HCT116 (cell line): ENCODE results near the gene ERN1. TPM values are rescaled to one million over a fixed set of nuclear protein-coding genes. Genes with fewer than 3 reads are reported as not detected.
A peak's percentile ranks its signal among the peaks of the same experiment; 100 is the strongest.

ENCODE experiments used
- CBX3 ChIP-seq: IDR thresholded peaks from 2 replicates; pipeline ENCODE4 v1.6.1; 2012; ENCODE audit warnings: low read depth
- EGR1 ChIP-seq: IDR thresholded peaks from 2 replicates; pipeline ENCODE4 v1.6.1; 2012; ENCODE audit warnings: low read depth
- EZH2 ChIP-seq: fragments of 200-600 bp; sonication (generic); IDR thresholded peaks from 2 replicates; pipeline ENCODE4 v1.6.1; 2017; ENCODE audit warnings: antibody characterized with exemption, mixed run types
- JUND ChIP-seq: IDR thresholded peaks from 2 replicates; pipeline ENCODE4 v1.6.1; 2012
- POLR2A ChIP-seq: IDR thresholded peaks from 2 replicates; pipeline ENCODE4 v1.7.0; 2011; ENCODE audit warnings: borderline replicate concordance; ENCODE audit not compliant: insufficient read depth, insufficient read length; ENCODE audit errors: extremely low read depth
- POLR2AphosphoS5 ChIP-seq: IDR thresholded peaks from 2 replicates; pipeline ENCODE4 v1.6.1; 2011; ENCODE audit warnings: mild to moderate bottlenecking, low read depth, low read length, moderate library complexity
- RAD21 ChIP-seq: IDR thresholded peaks from 2 replicates; pipeline ENCODE4 v1.6.1; 2012; ENCODE audit warnings: low read depth, mild to moderate bottlenecking
- REST ChIP-seq: IDR thresholded peaks from 2 replicates; pipeline ENCODE4 v1.6.1; 2012; ENCODE audit warnings: low read depth
- TCF7L2 ChIP-seq: IDR thresholded peaks from 2 replicates; pipeline ENCODE4 v1.7.0; 2011; ENCODE audit warnings: borderline replicate concordance, inconsistent platforms; ENCODE audit not compliant: insufficient read depth, insufficient read length; ENCODE audit errors: extremely low read depth
- total RNA-seq: library from RNA; stranded (reverse); gene quantifications from one replicate; pipeline ENCODE4 v1.2.1, GENCODE V29; 2021; ENCODE audit not compliant: unreplicated experiment
- TF ChIP-seq, protein P1 (sequence below): IDR thresholded peaks from 2 replicates; pipeline ENCODE4 v1.6.1; 2012

Gene ERN1
- total RNA-seq, 1 experiment from 2014 or later: 28.2 TPM

DNA sequence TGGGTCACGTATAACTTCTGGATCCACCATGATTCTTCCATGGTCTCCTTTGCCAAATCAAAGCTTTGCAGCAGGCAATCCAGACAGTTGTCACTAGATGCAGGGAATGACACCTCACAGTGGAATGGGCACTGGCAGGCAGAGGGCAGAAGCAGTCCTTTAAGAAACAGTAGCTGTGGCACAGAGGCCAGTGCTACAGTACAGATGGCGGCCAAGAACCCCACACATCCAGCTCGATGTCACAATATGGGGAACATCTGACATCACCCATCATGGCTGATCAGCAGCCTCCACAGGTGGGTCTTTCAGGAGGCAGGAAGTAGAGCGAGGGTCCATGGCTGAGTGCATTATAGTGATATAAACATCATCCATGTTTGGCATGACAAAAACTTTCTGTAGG is 18.8 kb upstream of the ERN1 start (continued):
- no peak for TF ChIP-seq EZH2
- TF ChIP-seq JUND: no peak; the same call in 1 of the 2 replicates
- TF ChIP-seq, protein P1, sequence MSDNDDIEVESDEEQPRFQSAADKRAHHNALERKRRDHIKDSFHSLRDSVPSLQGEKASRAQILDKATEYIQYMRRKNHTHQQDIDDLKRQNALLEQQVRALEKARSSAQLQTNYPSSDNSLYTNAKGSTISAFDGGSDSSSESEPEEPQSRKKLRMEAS: 0 out of 2 replicates have a peak, but pooled peaks have one; percentile 31
- TF ChIP-seq POLR2A: peak; percentile 34
- TF ChIP-seq CBX3: no peak
- no peak for TF ChIP-seq EGR1
- TF ChIP-seq RAD21: peak; percentile 59
- peak; percentile 64; the same call in 1 of the 2 replicates for TF ChIP-seq POLR2AphosphoS5
- no peak for TF ChIP-seq TCF7L2
- TF ChIP-seq REST: no peak
